Liver (tissue), 9 donors: ENCODE data around the gene TRAK1. TPM values are rescaled to one million over a fixed set of nuclear protein-coding genes. Genes with fewer than 3 reads are reported as not detected.

Source experiments
- DNase-seq: peaks from one replicate; pipeline ENCODE4 v3.0.0-alpha.2; 2017; ENCODE audit warnings: low spot score
- H3K27ac ChIP-seq, 2 donors: one replicate each; pipeline ENCODE4 v1.7.0; 2013; ENCODE audit warnings: inconsistent platforms in 2 of 2, low read length in 2 of 2, control low read depth in 1 of 2, low read depth in 1 of 2, mild to moderate bottlenecking in 1 of 2
- H3K27me3 ChIP-seq, 4 donors: one replicate each; pipeline versions ENCODE4 v1.6.1 to v1.7.0; 2013; ENCODE audit warnings: low read length in 3 of 4, inconsistent platforms in 1 of 4, mild to moderate bottlenecking in 1 of 4, moderate library complexity in 1 of 4; ENCODE audit not compliant: control insufficient read depth in 4 of 4, insufficient read depth in 4 of 4
- H3K36me3 ChIP-seq, 4 donors: one replicate each; pipeline versions ENCODE4 v1.6.1 to v1.7.0; 2013; ENCODE audit warnings: low read length in 3 of 4, mild to moderate bottlenecking in 3 of 4, low read depth in 1 of 4, moderate library complexity in 1 of 4; ENCODE audit not compliant: control insufficient read depth in 4 of 4, insufficient read depth in 3 of 4
- H3K4me1 ChIP-seq, 4 donors: one replicate each; pipeline versions ENCODE4 v1.6.1 to v1.7.0; 2013; ENCODE audit warnings: low read length in 3 of 4, mild to moderate bottlenecking in 3 of 4, moderate library complexity in 1 of 4; ENCODE audit not compliant: control insufficient read depth in 4 of 4, insufficient read depth in 4 of 4
- H3K4me3 ChIP-seq, 3 donors: one replicate each; pipeline versions ENCODE4 v1.6.1 to v1.7.0; 2013; ENCODE audit warnings: low read length in 3 of 3, control low read depth in 1 of 3, low read depth in 1 of 3, mild to moderate bottlenecking in 1 of 3
- H3K9ac ChIP-seq, 2 donors: one replicate each; pipeline ENCODE4 v1.7.0; 2013; ENCODE audit warnings: low read length in 2 of 2, mild to moderate bottlenecking in 2 of 2, moderate library complexity in 2 of 2, control low read depth in 1 of 2, low read depth in 1 of 2
- H3K9me3 ChIP-seq, 4 donors: one replicate each; pipeline versions ENCODE4 v1.6.1 to v1.7.0; 2013; ENCODE audit warnings: low read length in 3 of 4; ENCODE audit not compliant: control insufficient read depth in 4 of 4
- ATF3 ChIP-seq: IDR thresholded peaks from 2 replicates; pipeline ENCODE4 v1.6.1; 2016; ENCODE audit warnings: antibody characterized with exemption
- CTCF ChIP-seq: fragments of 150-350 bp; IDR thresholded peaks from 2 replicates; pipeline ENCODE4 v1.5.1; 2017; ENCODE audit warnings: improper control_type of control experiment, low read depth, low read length; ENCODE audit not compliant: missing input control
- EGR1 ChIP-seq, 2 donors: IDR thresholded peaks; 2 replicates each; pipeline ENCODE4 v1.6.1; 2016 to 2018; ENCODE audit warnings: antibody characterized with exemption in 2 of 2, low read depth in 2 of 2
- FOXA1 ChIP-seq: IDR thresholded peaks from 2 replicates; pipeline ENCODE4 v1.6.1; 2016; ENCODE audit warnings: antibody characterized with exemption
- FOXA2 ChIP-seq: IDR thresholded peaks from 2 replicates; pipeline ENCODE4 v1.6.1; 2016; ENCODE audit warnings: antibody characterized with exemption
- GABPA ChIP-seq, 2 donors: IDR thresholded peaks in 1 of 2; conservative IDR thresholded peaks in 1 of 2; 2 replicates each; pipeline ENCODE4 v1.6.1; 2016; ENCODE audit warnings: antibody characterized with exemption in 2 of 2, mild to moderate bottlenecking in 1 of 2, moderate library complexity in 1 of 2
- HNF4A ChIP-seq, 2 donors: conservative IDR thresholded peaks; 2 replicates each; pipeline ENCODE4 v1.6.1; 2016; ENCODE audit warnings: antibody characterized with exemption in 2 of 2, mild to moderate bottlenecking in 2 of 2
- HNF4G ChIP-seq: IDR thresholded peaks from 2 replicates; pipeline ENCODE4 v1.6.1; 2016; ENCODE audit warnings: antibody characterized with exemption
- JUND ChIP-seq, 2 donors: IDR thresholded peaks; 2 replicates each; pipeline ENCODE4 v1.6.1; 2016; ENCODE audit warnings: antibody characterized with exemption in 2 of 2
- NR2F2 ChIP-seq: IDR thresholded peaks from 2 replicates; pipeline ENCODE4 v1.6.1; 2016; ENCODE audit warnings: antibody characterized with exemption
- RAD21 ChIP-seq, 2 donors: IDR thresholded peaks; 2 replicates each; pipeline ENCODE4 v1.6.1; 2016; ENCODE audit warnings: antibody characterized with exemption in 2 of 2, mild to moderate bottlenecking in 2 of 2
- SP1 ChIP-seq: IDR thresholded peaks from 2 replicates; pipeline ENCODE4 v1.6.1; 2018; ENCODE audit warnings: antibody characterized with exemption, mild to moderate bottlenecking
- TAF1 ChIP-seq: conservative IDR thresholded peaks from 2 replicates; pipeline ENCODE4 v1.6.1; 2016; ENCODE audit warnings: antibody characterized with exemption, mild to moderate bottlenecking
- YY1 ChIP-seq: IDR thresholded peaks from 2 replicates; pipeline ENCODE4 v1.6.1; 2016; ENCODE audit warnings: antibody characterized with exemption, mild to moderate bottlenecking
- WGBS: extraction: QIAGEN DNeasy Blood & Tissue Kit; methylation state at CpG from one replicate; pipeline ENCODE4 v1.1.7; 2013; 5-methylcytosine and 5-hydroxymethylcytosine counted together
- polyA plus RNA-seq, 2 donors: library from polyadenylated mRNA; stranded (reverse) in 1 of 2; unstranded in 1 of 2; fragments of 200-250 nt in 1 of 2; fragments of >200 nt in 1 of 2; fragmentation: Nextera tagmentation in 1 of 2; extraction: Ambion mirVana in 1 of 2; gene quantifications; one replicate each; pipeline versions ENCODE4 v1.2.1 to v1.2.3, GENCODE V29; 2013 to 2015
- total RNA-seq, 2 donors: library from RNA; depleted of rRNA; stranded (reverse); fragments of >200 nt; gene quantifications; one replicate each; pipeline ENCODE4 v1.2.3, GENCODE V29; 2014
- TF ChIP-seq, protein P1 (sequence below): IDR thresholded peaks from 2 replicates; pipeline ENCODE4 v1.6.1; 2016; ENCODE audit warnings: antibody characterized with exemption
- TF ChIP-seq, protein P2 (sequence below): IDR thresholded peaks from 2 replicates; pipeline ENCODE4 v1.6.1; 2016; ENCODE audit warnings: antibody characterized with exemption
- donor health status: healthy.
- donor health status: healthy.
- donor health status: healthy.
- donor health status: healthy.
- donor health status: healthy.

Gene TRAK1
- total and polyA plus RNA-seq, 4 donors: 3.4 to 21.7 (median 8.6) TPM

DNA sequence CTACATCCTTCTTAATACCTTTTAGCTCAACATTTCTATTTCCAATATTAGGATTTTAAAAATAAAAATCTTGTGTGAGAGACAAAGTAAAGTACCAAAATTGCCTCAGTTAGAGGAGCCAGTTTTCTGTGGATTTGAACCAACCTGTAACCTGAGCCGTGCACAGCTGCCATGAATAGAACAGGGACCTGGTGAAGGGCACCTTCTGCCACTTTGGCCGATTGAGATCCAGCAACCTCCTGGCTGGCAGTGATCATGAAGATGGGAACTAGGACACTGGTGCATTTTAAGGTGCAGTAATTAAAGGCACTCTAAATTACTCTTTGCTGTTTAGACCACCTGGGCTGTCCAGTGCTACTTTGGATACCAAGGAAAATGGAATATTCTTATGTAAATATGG lies 34.3 kb upstream of the TRAK1 start:
- TF ChIP-seq GABPA (IDR thresholded peaks at IDR 0.05 in 1 of 2, conservative IDR thresholded peaks at IDR 0.05 in 1 of 2) (no peak), HNF4A (conservative IDR thresholded peaks at IDR 0.05) (no peak), FOXA1 (no peak), HNF4G (no peak), NR2F2 (no peak), RAD21 (IDR thresholded peaks at IDR 0.05) (no peak), TAF1 (no peak), SP1 (no peak), YY1 (no peak), CTCF (no peak)
- TF ChIP-seq, protein P1, sequence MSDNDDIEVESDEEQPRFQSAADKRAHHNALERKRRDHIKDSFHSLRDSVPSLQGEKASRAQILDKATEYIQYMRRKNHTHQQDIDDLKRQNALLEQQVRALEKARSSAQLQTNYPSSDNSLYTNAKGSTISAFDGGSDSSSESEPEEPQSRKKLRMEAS: no peak
- Histone ChIP-seq H3K4me1 (peaks cover 9 to 31% (median 23%) of the 10 kb centered on the region in 4 donors), H3K27me3 (no peaks in the 10 kb centered on the region), H3K36me3 (no peaks in the 10 kb centered on the region), H3K4me3 (no peak overlapping the region), H3K9me3 (no peaks in the 10 kb centered on the region), H3K9ac (no peak overlapping the region), H3K27ac (no peak overlapping the region)
- WGBS: 97% methylated on average over 2 of the region's 2 CpGs
- DNase-seq: no peak

- DNase-seq: no peak
- H3K27ac ChIP-seq: no peak overlapping the region
- H3K36me3 ChIP-seq: no peaks in the 10 kb centered on the region
- no peak overlapping the region for H3K9ac ChIP-seq
- H3K4me3 ChIP-seq: no peak overlapping the region
- H3K9me3 ChIP-seq: no peaks in the 10 kb centered on the region
- H3K27me3 ChIP-seq: no peaks in the 10 kb centered on the region
- TF ChIP-seq, protein P1: no peak
- TF ChIP-seq HNF4G: no peak
- no peak for TF ChIP-seq FOXA1
- no peak for TF ChIP-seq JUND (IDR thresholded peaks at IDR 0.05)
- no peak for TF ChIP-seq SP1
- no peak for TF ChIP-seq ATF3
- TF ChIP-seq, protein P2, sequence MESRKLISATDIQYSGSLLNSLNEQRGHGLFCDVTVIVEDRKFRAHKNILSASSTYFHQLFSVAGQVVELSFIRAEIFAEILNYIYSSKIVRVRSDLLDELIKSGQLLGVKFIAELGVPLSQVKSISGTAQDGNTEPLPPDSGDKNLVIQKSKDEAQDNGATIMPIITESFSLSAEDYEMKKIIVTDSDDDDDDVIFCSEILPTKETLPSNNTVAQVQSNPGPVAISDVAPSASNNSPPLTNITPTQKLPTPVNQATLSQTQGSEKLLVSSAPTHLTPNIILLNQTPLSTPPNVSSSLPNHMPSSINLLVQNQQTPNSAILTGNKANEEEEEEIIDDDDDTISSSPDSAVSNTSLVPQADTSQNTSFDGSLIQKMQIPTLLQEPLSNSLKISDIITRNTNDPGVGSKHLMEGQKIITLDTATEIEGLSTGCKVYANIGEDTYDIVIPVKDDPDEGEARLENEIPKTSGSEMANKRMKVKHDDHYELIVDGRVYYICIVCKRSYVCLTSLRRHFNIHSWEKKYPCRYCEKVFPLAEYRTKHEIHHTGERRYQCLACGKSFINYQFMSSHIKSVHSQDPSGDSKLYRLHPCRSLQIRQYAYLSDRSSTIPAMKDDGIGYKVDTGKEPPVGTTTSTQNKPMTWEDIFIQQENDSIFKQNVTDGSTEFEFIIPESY: no peak
- no peak for TF ChIP-seq EGR1 (IDR thresholded peaks at IDR 0.05; ENCODE audit: low read depth in 2 of 2)
- no peak for TF ChIP-seq YY1
- TF ChIP-seq TAF1: no peak
- TF ChIP-seq RAD21 (IDR thresholded peaks at IDR 0.05): no peak
- no peak for TF ChIP-seq FOXA2
- no peak for TF ChIP-seq GABPA (IDR thresholded peaks at IDR 0.05 in 1 of 2, conservative IDR thresholded peaks at IDR 0.05 in 1 of 2)
- peaks cover 6 to 23% (median 15%) of the 10 kb centered on the region in 4 donors for H3K4me1 ChIP-seq
- WGBS: 85% methylated on average over 7 of the region's 7 CpGs
These were observed 33.5 kb upstream of the TRAK1 start for GRCh38 chr3:42057561-42058211.
